ENCODE data around the gene PINLYP.
A peak's percentile ranks its signal among the peaks of the same experiment; 100 is the strongest.
"Not testable (repeated sequence)": the region's sequence is repeated elsewhere in the genome, so short reads cannot be mapped to it uniquely, and the experiment has no call there.

PINLYP gene

DNA sequence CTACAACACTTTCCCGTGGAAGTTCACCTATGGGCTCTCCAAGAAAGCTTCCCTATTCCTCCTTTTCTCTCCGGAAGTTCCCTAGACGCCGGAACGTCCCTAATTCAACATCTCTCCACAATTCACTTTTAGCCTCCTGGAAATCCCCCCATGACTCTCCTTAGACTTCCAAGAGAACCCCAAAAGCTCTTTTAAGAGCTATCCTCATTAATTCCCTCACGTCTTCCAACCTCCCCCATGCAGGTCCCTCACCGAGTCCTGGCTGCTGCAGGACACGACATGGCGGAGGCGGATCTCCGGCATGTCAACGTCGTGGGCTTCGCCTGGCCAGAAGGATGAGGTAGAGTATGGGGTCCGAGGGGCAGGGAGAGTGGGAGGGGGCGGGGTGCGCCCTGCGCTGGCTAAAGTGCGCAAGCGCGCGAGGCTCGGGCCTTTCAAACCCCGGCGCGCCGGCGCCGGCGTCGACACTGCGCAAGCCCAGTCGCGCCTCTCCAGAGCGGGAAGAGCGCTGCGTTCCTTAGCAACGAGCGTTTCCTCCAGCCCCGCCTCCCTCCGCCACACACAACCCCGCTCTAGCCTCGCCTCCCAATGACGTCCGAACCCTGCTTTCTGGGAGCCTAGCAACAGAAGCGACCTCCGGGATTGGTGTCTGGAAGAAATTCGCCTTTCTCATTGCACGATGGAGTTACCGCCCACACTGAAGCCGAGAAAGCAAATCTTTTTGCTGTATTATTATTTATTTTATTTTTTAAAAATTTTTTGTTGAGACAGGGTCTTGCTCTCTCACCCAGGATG is at the start of gene PINLYP, which contains the start of gene XRCC1:
Gene PINLYP (plus strand): TSS at position 646 of the 795 bp plus-strand sequence. CDS start 1,391 bp downstream, outside the sequence.
Gene XRCC1 (minus strand): TSS at position 372 of the 795 bp plus-strand sequence. CDS start 69 bp downstream, at position 303.
- peak; percentile 90 for DNase-seq (ENCODE audit: low read depth, low spot score)

DNA sequence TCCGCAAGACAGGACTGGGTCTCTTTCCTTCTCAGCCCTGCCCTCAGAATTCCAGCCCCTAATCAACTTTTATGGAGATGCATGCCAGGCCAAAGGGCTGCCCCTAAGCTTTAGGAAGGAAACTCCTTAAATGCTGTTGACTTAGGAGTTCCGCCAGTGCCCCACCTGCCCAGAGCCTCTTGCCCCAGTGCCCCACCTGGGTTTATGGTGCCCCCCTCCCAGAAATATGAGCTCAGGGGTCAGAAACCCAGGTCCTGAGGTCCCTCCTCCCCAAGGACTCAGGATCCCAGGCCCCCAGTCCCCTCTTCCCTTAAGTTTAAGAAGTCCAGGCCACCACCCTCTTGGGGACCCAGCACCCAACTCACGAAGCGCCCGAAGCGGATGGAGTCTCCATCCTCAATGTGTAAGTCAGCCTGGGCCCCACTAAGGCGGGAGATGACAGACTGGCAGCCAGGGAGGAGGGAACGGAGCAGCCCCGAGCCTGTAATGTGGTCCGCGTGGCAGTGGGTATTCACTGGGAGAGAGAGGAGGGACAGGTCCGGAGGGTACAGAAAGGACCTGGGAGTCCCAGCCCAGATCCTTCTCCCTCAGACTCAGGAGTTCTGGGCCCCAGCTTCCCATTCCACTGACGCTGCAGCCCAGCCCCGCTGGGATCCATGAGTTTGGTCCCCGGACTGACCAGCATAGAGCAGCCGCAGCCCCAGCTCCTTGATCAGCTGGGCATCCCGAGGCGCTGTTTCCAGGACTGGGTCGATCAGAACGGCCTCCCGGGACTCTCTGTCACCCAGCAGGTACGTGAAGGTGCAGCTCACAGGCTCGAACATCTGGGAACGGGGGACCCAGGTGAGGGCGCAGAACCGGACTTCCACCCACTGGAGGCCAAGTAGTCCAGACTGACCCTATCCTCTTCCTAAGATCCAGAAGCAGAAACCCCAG is 49.5 kb upstream of the PINLYP start:
- DNase-seq (ENCODE audit: low read depth, low spot score) = no peak

GRCh38 chr19:43526884-43527859 is 48.4 kb upstream of the PINLYP start, which contains the start of gene ETHE1:
Gene ETHE1 (minus strand): TSS chr19:43527201. CDS start chr19:43527177, 24 bp downstream.
- peak; percentile 41 for DNase-seq (ENCODE audit: low read depth, low spot score)

DNA sequence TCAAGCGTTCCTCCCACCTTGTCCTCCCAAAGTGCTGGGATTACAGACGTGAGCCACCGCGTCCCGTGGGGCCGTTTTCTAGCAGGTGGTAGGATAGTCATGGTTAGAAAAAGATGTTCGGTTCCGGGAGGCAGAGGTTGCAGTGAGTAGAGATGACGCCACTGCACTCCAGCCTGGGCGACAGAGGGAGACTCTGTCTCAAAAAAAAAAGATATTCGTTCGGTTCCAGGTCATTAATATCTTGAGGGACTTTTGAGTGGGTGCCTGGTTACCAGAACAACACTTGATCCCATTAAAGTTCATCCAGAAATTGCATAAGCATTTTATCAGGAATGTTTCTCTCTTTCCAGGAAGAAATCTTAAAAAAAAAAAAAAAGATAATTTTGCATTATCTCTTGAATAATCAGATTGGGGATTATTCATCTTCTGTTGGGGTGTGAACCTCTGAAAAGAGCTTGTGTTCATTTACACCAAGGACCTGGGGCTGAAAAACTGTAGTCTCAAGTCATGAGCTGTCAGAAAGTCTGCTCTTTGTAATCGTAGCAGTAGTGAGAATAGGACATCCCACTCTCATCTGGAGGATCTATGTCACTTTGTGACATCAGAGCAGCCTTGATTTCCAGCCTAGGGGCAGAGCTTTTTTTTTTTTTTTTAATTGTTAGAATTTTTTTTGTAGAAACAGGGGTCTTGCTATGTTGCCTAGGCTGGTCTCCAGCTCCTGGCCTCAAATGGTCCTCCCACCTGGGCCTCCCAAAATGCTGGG is 47.6 kb upstream of the PINLYP start:
- DNase-seq (ENCODE audit: low read depth, low spot score) = no peak

DNA sequence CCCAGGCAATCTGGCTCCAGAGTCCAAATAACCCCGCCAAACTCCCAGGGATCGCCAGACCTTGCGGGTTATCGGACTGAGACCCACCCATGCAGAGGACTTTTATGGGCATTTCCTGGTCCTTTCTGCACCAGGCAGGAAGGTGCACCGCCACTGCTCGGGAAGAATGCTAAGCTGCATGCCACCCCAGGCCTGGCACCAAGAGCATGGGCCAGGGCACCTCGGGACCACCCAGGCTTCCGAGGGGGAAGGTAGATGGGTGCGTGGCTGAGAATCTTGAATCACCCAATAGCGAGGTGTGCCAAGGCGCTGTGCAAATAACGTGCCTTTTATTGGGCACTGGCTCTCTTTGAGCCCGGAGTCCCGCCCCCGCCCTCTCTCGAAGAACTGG is 43.0 kb upstream of the PINLYP start:
- DNase-seq (ENCODE audit: low read depth, low spot score) = no peak

GRCh38 chr19:43532962-43533545 is 42.5 kb upstream of the PINLYP start, which contains the start of gene ZNF575:
Gene ZNF575 (plus strand): TSS chr19:43533188. CDS start chr19:43534423, 1,235 bp downstream.
- DNase-seq (ENCODE audit: low read depth, low spot score) = peak; percentile 65

GRCh38 chr19:43533546-43534304 is 41.9 kb upstream of the PINLYP start:
- peak; percentile 86 for DNase-seq (ENCODE audit: low read depth, low spot score)

DNA sequence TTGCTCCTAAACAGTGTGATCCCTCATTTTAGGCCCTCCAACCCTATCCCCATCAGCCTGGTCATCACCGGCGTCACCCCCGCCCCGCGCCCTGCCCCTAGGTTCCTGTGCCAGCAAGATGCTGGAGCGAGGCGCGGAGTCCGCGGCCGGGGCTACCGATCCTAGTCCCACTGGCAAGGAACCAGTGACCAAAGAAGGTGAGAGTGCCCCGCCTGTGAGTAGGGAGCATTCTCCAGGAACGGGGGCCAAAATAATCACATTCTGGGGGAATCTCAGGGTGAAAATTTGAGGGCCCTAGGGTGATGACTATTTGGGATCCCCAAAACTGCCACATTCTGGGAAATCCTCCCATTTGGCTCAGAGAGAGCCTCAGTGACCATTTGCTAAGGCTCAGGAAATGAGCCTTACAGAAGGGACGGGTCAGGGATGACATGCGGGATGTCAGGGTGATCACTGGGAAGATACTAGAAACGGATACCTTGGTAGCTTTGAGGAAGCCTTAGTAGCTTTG is 41.2 kb upstream of the PINLYP start:
- DNase-seq (ENCODE audit: low read depth, low spot score) = no peak

DNA sequence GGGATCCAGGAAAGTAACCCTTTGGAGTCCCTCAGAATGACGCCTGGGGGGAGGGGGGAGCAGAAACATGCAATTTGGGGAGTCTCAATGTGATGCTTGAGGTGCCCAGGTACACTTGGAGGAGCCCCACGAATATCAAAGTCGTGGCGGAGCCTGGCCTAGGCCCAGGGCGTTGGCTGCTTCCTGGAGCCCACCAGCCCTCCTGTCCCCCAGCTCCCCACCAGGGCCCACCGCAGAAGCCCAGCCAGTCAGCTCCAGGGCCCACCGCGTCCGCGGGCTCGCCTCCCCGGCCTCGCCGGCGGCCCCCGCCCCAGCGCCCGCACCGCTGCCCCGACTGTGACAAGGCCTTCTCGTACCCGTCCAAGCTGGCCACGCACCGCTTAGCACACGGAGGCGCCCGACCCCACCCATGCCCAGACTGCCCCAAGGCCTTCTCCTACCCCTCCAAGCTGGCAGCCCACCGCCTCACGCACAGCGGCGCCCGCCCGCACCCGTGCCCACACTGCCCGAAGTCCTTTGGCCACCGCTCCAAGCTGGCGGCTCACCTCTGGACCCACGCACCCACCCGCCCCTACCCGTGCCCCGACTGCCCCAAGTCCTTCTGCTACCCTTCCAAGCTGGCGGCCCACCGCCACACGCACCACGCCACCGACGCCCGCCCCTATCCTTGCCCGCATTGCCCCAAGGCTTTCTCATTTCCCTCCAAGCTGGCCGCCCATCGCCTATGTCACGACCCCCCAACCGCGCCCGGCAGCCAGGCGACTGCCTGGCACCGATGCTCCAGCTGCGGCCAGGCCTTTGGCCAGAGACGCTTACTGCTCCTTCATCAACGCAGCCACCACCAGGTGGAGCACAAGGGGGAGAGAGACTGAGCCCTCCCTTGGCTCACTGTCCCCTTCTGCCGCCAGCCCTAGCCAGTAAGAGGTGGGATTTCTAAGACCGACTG is 40.5 kb upstream of the PINLYP start:
- no peak for DNase-seq (ENCODE audit: low read depth, low spot score)

- DNase-seq (ENCODE audit: low read depth, low spot score) = no peak
Measured at GRCh38 chr19:43538922-43539321, 36.7 kb upstream of the PINLYP start.

- no peak for DNase-seq (ENCODE audit: low read depth, low spot score)
Measured at GRCh38 chr19:43540381-43540780, 35.2 kb upstream of the PINLYP start.

GRCh38 chr19:43541920-43542650 is 33.5 kb upstream of the PINLYP start:
- DNase-seq (ENCODE audit: low read depth, low spot score) = no peak

DNA sequence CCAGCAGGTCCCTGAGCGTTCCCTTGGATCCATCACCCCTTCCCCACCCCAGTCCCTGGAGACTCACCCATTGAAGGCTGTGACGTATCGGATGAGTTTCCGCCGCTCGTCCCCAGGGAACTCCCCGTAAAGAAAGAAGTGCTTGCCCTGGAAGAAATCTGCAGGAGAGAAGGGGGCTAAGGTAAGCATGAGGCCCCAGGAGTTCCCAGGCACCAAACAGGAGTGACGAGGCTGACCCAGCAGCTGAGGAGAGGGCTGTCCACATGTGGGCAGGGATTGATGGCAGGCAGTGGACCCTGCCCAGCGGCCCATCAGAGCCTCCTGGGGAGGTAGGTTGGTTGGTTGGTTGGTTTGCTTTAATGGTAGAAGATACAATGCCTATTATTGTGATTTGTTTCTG is 31.5 kb upstream of the PINLYP start:
- DNase-seq (ENCODE audit: low read depth, low spot score) = no peak

DNA sequence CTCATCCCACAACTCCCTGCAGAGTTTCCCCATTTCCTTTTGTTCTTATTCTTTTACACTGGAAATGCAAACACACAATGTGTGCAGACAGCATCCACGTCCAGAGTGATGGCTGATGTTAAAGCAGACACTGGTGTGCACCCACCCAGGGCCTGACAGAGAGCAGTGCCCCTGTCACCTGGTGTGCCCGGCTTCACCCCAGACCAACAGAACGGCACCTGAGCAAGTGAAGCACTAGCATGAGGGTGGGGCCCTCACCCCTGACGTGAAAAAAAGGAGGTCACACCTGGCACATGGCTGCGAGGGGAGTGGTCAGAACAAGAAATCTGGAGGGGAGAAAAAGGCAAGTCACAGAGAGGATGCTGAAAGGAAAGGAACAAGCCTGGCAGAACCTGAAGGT is 30.3 kb upstream of the PINLYP start:
- no peak for DNase-seq (ENCODE audit: low read depth, low spot score)

GRCh38 chr19:43545981-43546380 is 29.6 kb upstream of the PINLYP start:
- no peak for DNase-seq (ENCODE audit: low read depth, low spot score)

GRCh38 chr19:43546581-43546980 is 29.0 kb upstream of the PINLYP start:
- no peak for DNase-seq (ENCODE audit: low read depth, low spot score)

DNA sequence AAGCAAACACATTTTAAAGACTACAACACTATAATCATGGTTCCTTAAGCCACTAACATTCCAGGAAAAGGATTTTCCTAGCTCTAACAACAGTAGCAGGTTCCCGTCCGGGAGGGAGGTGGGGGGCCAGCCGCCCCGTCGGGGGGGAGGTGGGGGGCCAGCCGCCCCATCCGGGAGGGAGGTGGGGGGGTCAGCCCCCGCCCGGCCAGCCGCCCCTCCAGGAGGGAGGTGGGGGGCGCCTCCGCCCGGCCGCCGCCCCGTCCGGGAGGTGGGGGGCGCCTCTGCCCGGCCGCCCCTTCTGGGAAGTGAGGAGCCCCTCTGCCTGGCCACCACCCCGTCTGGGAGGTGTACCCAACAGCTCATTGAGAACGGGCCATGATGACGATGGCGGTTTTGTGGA is 27.7 kb upstream of the PINLYP start:
- DNase-seq (ENCODE audit: low read depth, low spot score) = not testable (repeated sequence)
